AG09319 (cell line): ENCODE results near the gene ALG11.

ENCODE experiments used
- DNase-seq: peaks from one replicate; pipeline ENCODE4 v3.0.0-alpha.2; 2010; ENCODE audit warnings: low read depth; ENCODE audit errors: extremely low read depth
- CTCF ChIP-seq: IDR thresholded peaks from 2 replicates; pipeline ENCODE4 v1.5.1; 2011; ENCODE audit warnings: low read depth, mild to moderate bottlenecking, inconsistent platforms, low read length, moderate library complexity

Gene ALG11

GRCh38 chr13:51988988-51989618 is 23.1 kb upstream of the ALG11 start:
- no peak for TF ChIP-seq CTCF
- DNase-seq = no peak

GRCh38 chr13:51993713-51994112 is 18.5 kb upstream of the ALG11 start:
- no peak for DNase-seq
- no peak for TF ChIP-seq CTCF

- no peak for TF ChIP-seq CTCF
- DNase-seq = no peak
Measured at GRCh38 chr13:51995677-51996551, 16.3 kb upstream of the ALG11 start.

GRCh38 chr13:51996641-51997040 is 15.6 kb upstream of the ALG11 start:
- no peak for TF ChIP-seq CTCF
- DNase-seq = no peak

GRCh38 chr13:51997186-51997585 is 15.0 kb upstream of the ALG11 start:
- DNase-seq = no peak
- no peak for TF ChIP-seq CTCF

GRCh38 chr13:51997641-51998330 is 14.4 kb upstream of the ALG11 start:
- no peak for DNase-seq
- TF ChIP-seq CTCF = no peak
